Right atrium auricular region (tissue), 2 donors: ENCODE results near the gene CCDC38. TPM values are rescaled to one million over a fixed set of nuclear protein-coding genes. Genes with fewer than 3 reads are reported as not detected.

ENCODE experiments used
- DNase-seq: peaks from one replicate; pipeline ENCODE4 v3.0.0-alpha.2; 2019; ENCODE audit warnings: low spot score
- H3K27ac ChIP-seq, 2 donors: fragments of 200-600 bp; sonication (generic); 1 replicate in 1 of 2; 2 replicates in 1 of 2; pipeline ENCODE4 v1.5.1; 2016 to 2019
- H3K27me3 ChIP-seq, 2 donors: fragments of 200-600 bp; sonication (generic); one replicate each; pipeline versions ENCODE4 v1.5.1 to v1.6.0; 2017 to 2019
- H3K36me3 ChIP-seq: fragments of 200-600 bp; sonication (generic); one replicate; pipeline ENCODE4 v1.5.1; 2016
- H3K4me1 ChIP-seq, 2 donors: fragments of 200-600 bp; sonication (generic); one replicate each; pipeline versions ENCODE4 v1.5.1 to v1.6.0; 2017 to 2019
- H3K4me3 ChIP-seq, 2 donors: fragments of 200-600 bp; sonication (generic); 1 replicate in 1 of 2; 2 replicates in 1 of 2; pipeline ENCODE4 v1.5.1; 2017 to 2019; ENCODE audit warnings: mild to moderate bottlenecking in 1 of 2, moderate library complexity in 1 of 2
- H3K9me3 ChIP-seq, 2 donors: fragments of 200-600 bp; sonication (generic); one replicate each; pipeline ENCODE4 v1.5.1; 2019
- CTCF ChIP-seq, 2 donors: fragments of 200-600 bp; sonication (generic); IDR thresholded peaks; one replicate each; pipeline ENCODE4 v1.5.1; 2019; ENCODE audit warnings: antibody characterized with exemption in 2 of 2
- total RNA-seq, 2 donors: library from RNA; depleted of rRNA; stranded (reverse); fragments of >200 nt; gene quantifications; one replicate each; pipeline ENCODE4 v1.1.0, GENCODE V29; 2016

Gene CCDC38
- total RNA-seq, 2 donors from 2014 or later = not detected

- DNase-seq = no peak
- H3K9me3 ChIP-seq = no peaks in the 10 kb centered on the region
- no peaks in the 10 kb centered on the region for H3K36me3 ChIP-seq
- H3K4me1 ChIP-seq = peaks cover 0 to 7% of the 10 kb centered on the region in 2 donors
- no peak overlapping the region for H3K27ac ChIP-seq
- no peaks in the 10 kb centered on the region for H3K27me3 ChIP-seq
- H3K4me3 ChIP-seq = no peak overlapping the region
- no peak for TF ChIP-seq CTCF (IDR thresholded peaks at IDR 0.05)
Measured at GRCh38 chr12:95944108-95944704, 1.8 kb upstream of the CCDC38 start.

- peak in 1 of 2 donors; percentile 58 for TF ChIP-seq CTCF (IDR thresholded peaks at IDR 0.05)
- peaks cover 0 to 7% of the 10 kb centered on the region in 2 donors for H3K4me1 ChIP-seq
- no peaks in the 10 kb centered on the region for H3K27me3 ChIP-seq
- H3K36me3 ChIP-seq = no peaks in the 10 kb centered on the region
- no peaks in the 10 kb centered on the region for H3K9me3 ChIP-seq
- peak within 1 kb of the TSS; percentile 75 for H3K27ac ChIP-seq
- DNase-seq = no peak
- H3K4me3 ChIP-seq = peak within 1 kb of the TSS; percentile 64 to 72
Measured at GRCh38 chr12:95943330-95943842, 972 bp upstream of the CCDC38 start, which contains the start of gene AMDHD1. Gene AMDHD1 (plus strand): TSS chr12:95943331. CDS start chr12:95943399, 68 bp downstream.

GRCh38 chr12:95942101-95942523 lies 302 bp downstream of the CCDC38 start:
- Histone ChIP-seq H3K36me3 (no peaks in the 10 kb centered on the region), H3K27me3 (no peaks in the 10 kb centered on the region), H3K27ac (peak overlapping the region; percentile 75), H3K4me1 (peaks cover 0 to 7% of the 10 kb centered on the region in 2 donors), H3K9me3 (no peaks in the 10 kb centered on the region), H3K4me3 (peak overlapping the region; percentile 64 to 72)
- no peak for TF ChIP-seq CTCF (IDR thresholded peaks at IDR 0.05)
- no peak for DNase-seq

- Histone ChIP-seq H3K27ac (no peak overlapping the region), H3K27me3 (no peaks in the 10 kb centered on the region), H3K9me3 (no peaks in the 10 kb centered on the region), H3K4me1 (peaks cover 0 to 7% of the 10 kb centered on the region in 2 donors), H3K4me3 (no peak overlapping the region), H3K36me3 (no peaks in the 10 kb centered on the region)
- TF ChIP-seq CTCF (IDR thresholded peaks at IDR 0.05) = no peak
- no peak for DNase-seq
Measured at GRCh38 chr12:95940514-95940913, 1.9 kb downstream of the CCDC38 start.

- no peak overlapping the region for H3K4me3 ChIP-seq
- no peak for DNase-seq
Measured at GRCh38 chr12:95922231-95922630, 20.2 kb downstream of the CCDC38 start.

More at GRCh38 chr12:95922231-95922630, 20.2 kb downstream of the CCDC38 start:
- no peak for TF ChIP-seq CTCF (IDR thresholded peaks at IDR 0.05)
- Histone ChIP-seq H3K27ac (no peak overlapping the region), H3K27me3 (no peaks in the 10 kb centered on the region), H3K36me3 (no peaks in the 10 kb centered on the region), H3K4me1 (no peaks in the 10 kb centered on the region), H3K9me3 (no peaks in the 10 kb centered on the region)
